GM19023 (cell line): ENCODE results near the gene ARCN1.
"Not testable (repeated sequence)": the region's sequence is repeated elsewhere in the genome, so short reads cannot be mapped to it uniquely, and the experiment has no call there.

Experiments
- ATAC-seq: cut with Tn5 transposase; IDR thresholded peaks from one replicate; pipeline ENCODE4 v1.9.1; 2021; ENCODE audit warnings: mild to moderate bottlenecking, moderate library complexity; ENCODE audit not compliant: unreplicated experiment

ARCN1 gene

GRCh38 chr11:118604566-118604965 is 32.4 kb downstream of the ARCN1 start:
- ATAC-seq: no peak

- no peak for ATAC-seq
Observed at GRCh38 chr11:118605116-118605867, 33.1 kb downstream of the ARCN1 start.

- no peak for ATAC-seq
Observed at GRCh38 chr11:118606157-118606843, 34.1 kb downstream of the ARCN1 start.

GRCh38 chr11:118606844-118607228 is 34.6 kb downstream of the ARCN1 start:
- ATAC-seq: no peak

GRCh38 chr11:118607401-118608359 is 35.5 kb downstream of the ARCN1 start, which contains the start of gene PHLDB1:
TSS of gene PHLDB1 (plus strand) at chr11:118607615. CDS start at chr11:118613837, 6,222 bp downstream.
- ATAC-seq: no peak

- ATAC-seq: no peak
Observed at GRCh38 chr11:118608360-118609227, 36.4 kb downstream of the ARCN1 start.

- ATAC-seq: no peak
Observed at GRCh38 chr11:118609380-118610224, 37.4 kb downstream of the ARCN1 start.

- ATAC-seq: no peak
Observed at GRCh38 chr11:118610225-118610772, 38.1 kb downstream of the ARCN1 start.

- peak; percentile 42 for ATAC-seq
Observed at GRCh38 chr11:118610773-118611432, 38.7 kb downstream of the ARCN1 start.

- ATAC-seq: not testable (repeated sequence)
Observed at GRCh38 chr11:118611433-118611795, 39.2 kb downstream of the ARCN1 start.

- ATAC-seq: no peak
Observed at GRCh38 chr11:118612378-118612777, 40.2 kb downstream of the ARCN1 start.

GRCh38 chr11:118614511-118614910 is 42.3 kb downstream of the ARCN1 start:
- ATAC-seq: no peak

- no peak for ATAC-seq
Observed at GRCh38 chr11:118615282-118615975, 43.2 kb downstream of the ARCN1 start.

GRCh38 chr11:118615976-118616371 is 43.8 kb downstream of the ARCN1 start:
- no peak for ATAC-seq

GRCh38 chr11:118618115-118618990 is 46.1 kb downstream of the ARCN1 start:
- no peak for ATAC-seq

- no peak for ATAC-seq
Observed at GRCh38 chr11:118618991-118619375, 46.8 kb downstream of the ARCN1 start.
